Hematopoietic multipotent progenitor cell (in vitro differentiated cells): ENCODE results near the gene SEMA4C. TPM values are rescaled to one million over a fixed set of nuclear protein-coding genes. Genes with fewer than 3 reads are reported as not detected.

Source experiments
- DNase-seq, 3 donors: peaks; one replicate each; pipeline ENCODE4 v3.0.0-alpha.2; 2011 to 2015; ENCODE audit warnings: low read depth in 2 of 3, low spot score in 2 of 3
- total RNA-seq: library from RNA; depleted of rRNA; stranded (reverse); fragments of >200 nt; gene quantifications from one replicate; pipeline ENCODE4 v1.2.3, GENCODE V29; 2012

SEMA4C gene
- total RNA-seq, 1 donor = 26.1 TPM

GRCh38 chr2:96844405-96844808, 25.5 kb downstream of the SEMA4C start:
- DNase-seq = no peak

- DNase-seq = no peak
Observed at GRCh38 chr2:96843538-96844268, 26.2 kb downstream of the SEMA4C start, which contains the start of gene ANKRD23. ANKRD23 (minus strand) TSS chr2:96844021; CDS start chr2:96843992, 29 bp downstream.

DNA sequence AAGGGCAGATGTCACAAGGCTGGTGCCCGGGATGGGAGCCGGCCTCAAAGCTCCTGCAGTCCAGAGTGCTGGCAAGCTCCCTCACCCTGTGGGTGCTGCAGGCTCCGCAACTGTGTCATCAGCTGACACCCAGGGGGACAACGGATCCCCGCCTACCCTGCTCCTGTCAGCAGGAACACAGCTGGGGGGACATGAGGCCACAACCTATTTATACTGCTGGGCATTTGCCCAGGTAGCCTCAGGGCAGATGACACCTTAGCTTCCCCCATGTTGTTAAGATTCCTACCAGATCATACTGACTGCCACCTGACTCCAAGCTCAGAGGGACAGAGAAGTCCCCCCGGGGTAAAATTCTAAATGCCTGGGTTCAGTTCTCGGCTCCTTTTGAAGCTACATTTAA, 27.3 kb downstream of the SEMA4C start:
- no peak for DNase-seq

DNA sequence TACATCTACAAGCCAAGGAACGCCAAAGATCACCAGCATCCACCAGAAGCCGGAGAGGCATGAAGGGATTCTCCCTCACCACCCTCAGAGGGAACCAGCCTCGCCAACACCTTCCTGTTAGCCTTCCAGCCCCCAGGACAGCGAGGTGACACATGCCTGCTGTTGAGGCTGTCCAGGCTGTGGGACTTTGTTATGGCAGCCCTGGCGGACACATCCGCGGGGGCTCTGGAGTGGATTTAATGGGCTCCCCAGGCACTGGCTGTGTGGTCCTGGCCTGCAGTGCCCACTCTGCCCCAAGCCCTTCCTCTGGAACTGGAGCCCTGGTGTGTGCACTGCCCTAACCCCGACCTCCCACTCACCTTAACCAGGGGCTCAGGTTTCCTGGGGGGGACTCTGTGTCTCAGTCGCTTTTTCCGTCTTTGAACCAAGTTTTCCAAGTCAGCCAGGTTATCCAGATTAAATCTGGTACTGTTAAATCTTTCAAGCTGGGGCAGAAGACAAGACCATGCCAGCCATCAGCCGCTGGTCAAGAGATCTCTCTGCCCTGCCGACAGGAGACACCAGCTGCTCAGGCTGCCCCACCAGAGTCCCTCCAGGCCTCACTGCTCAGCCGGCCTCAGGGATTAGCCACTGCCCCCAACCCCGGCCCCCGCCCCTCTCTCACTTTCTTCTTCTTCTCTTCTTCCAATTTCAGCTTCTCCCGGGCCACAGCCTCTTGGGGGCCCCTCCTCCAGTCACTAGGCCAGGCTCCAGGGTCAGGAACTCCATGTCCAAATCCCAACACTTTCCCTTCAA, 28.0 kb downstream of the SEMA4C start:
- no peak for DNase-seq

DNA sequence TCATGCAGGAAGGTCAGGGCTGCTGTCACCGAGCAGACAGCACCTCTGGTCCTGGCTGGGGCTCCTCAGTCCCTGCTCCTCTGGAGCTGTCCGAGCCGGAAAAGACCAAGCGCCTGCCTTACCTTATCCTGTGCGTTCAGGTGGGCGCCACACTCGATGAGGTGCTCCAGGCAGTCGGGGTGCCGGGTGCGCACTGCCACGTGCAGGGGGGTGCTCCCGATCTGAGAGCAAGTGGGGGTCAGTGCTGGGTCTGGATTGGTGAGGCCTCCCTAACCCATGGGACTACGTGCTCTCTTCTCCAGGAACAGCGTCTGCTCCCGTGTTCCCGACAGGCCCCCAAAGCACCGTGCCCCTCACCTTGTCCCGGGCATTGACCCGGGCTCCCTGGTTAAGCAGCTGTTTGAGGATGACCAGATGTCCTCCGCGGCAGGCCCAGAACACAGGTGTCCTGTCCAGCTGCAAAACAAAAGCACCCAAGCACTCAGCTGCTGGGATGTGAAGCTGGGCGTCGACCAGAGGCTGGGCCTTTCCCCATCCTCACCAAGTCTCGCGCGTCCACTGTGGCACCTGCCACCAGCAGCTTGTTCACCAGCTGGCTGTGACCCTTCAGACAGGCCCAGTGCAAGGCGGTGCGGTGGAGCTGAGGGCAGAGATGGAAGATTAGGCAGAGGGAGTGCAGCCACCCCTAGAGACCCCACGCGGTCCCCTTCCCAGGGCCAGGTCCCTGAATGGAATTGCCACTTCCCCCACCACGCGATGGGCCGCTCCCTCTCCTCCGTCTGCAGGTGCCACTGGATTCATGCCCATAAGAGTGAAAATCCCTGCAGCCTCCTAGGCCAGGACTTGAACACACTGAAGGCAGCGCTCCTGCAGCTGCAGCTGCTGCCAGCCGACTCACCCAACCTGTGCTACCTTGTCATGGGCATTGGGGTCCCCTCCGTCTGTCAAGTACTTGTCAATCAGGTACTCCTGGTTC, 29.7 kb downstream of the SEMA4C start:
- DNase-seq = no peak

DNA sequence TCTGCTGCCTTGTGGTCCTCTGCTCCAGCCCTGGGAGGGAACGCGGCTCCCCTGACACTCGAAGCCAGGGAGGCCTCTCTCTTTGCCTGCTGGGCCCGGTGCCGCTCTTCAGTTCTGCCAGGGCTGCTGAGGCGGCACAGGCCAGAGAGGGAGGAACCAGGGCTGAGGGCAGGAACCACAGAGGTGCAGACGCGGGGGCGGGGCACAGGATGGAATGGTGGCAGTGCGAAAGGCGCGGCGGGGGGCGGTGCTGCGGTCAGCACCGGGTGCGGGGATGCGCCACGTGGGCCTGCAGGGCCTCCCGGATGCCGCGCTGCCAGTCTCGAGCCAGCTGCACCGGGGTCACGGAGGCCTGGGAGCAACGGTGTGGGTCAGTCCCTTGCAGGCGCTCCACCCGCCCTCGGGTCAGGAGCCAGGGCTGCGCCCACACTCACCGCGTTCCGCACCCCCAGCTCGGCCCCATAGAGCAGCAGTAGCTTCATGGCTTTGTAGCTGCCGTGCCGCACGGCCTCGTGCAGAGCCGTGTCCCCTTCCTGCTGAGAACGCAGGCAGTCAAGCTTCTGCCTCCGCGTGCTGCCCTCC, 30.5 kb downstream of the SEMA4C start:
- peak; percentile 52 to 85 (median 80) for DNase-seq

DNA sequence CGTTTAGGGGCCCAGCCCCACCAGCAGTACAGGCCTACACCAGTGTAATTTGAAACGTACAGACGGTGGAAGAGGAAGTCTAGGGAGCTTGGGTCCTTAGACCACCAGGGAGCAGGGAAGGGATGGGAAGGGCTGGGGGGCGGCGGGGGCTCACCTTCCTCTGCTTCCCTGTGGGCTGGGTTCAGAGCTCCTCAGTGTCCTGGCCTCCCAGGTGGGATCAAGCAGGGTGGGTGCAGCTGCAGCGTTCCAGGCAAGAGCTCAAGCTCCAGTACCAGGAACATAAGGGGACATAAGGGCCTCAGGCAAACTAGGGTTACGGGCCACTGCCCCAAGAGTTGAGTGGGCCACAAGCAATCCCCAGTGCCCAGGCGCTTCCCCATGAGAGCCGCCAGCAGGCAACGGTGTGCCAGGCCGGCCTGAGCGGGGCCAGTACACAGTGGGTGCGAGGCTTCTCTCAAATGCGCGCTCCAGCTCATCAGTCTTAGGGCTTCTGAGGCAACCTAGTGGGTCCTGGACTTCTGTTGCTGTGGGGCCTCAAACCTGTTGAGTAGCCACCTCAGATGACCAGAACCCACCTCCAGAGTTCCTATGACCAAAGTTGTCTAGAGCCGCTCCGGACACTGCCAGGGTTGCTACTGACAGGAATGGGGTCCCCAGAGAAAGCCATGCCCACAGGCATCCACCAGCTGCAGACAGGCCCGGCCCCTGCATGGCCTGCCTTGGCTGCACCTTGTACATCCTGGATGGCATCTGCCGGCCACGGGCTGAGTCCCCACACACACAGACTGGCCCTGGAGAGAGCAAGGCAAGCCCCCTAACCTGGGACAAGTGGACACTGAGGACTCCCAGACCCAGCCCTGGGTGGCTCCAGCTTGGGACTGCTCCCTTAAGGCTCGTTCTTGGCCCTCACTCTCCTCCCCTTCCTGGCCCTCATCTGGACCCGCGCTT, 31.3 kb downstream of the SEMA4C start:
- DNase-seq = no peak

- no peak for DNase-seq
Observed at GRCh38 chr2:96837575-96837974, 32.3 kb downstream of the SEMA4C start.

DNA sequence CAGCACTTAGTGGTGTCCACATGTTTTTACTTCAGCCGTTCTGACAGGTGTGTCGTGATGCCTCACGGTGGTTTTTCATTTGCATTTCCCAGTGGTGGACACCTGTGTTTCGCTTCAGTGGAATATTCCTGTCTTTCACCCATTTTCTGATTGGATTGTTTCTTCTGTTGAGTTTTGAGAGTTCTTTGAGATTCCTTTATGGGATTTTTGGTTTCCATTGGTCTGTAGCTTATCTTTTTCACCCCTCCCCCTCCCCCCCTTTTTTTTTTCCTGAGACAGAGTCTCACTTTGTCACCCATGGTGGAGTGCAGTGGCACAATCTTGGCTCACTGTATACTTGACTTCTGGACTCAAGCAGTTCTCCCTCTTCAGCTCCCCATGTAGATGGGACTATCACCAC, 34.0 kb downstream of the SEMA4C start:
- no peak for DNase-seq

- no peak for DNase-seq
Observed at GRCh38 chr2:96832754-96833507, 36.9 kb downstream of the SEMA4C start.

DNA sequence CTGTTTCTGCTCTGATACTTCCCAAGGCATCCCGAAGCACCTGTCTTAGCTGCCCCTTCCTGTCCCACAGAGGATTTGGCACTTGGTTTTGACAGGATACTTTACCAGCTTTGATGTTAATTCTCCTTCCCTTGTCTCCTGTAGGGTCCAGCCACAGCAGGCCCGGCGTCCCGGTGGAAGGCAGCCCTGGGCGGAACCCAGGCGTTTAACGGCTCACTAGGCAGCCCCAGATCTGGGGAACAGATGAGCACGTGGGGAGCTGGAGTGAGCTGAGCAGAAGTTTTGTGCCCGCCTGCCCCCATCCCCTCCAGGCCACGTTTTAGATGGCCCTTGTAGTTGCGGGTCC, 37.5 kb downstream of the SEMA4C start:
- no peak for DNase-seq

GRCh38 chr2:96831679-96832078, 38.2 kb downstream of the SEMA4C start:
- DNase-seq = no peak

GRCh38 chr2:96830044-96830562, 39.8 kb downstream of the SEMA4C start:
- DNase-seq = no peak

DNA sequence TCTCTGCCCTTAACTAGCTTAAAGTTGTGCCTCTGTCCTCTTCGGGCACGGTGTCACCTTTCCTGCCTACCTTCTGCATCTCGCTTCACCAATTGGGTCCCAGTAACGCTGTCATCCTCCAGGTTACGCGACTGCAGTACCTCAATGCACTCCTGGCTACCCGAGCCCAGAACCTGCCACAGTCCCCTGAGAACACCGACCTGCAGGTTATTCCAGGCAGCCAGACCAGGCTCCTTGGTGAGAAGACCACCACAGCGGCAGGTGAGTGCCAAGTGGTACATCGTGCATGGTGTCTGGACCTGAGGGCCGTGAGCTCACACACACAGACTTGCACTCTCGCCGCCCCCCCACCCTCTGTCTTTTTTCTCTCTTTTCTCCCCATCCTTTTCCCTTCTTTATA, 41.0 kb downstream of the SEMA4C start:
- no peak for DNase-seq

DNA sequence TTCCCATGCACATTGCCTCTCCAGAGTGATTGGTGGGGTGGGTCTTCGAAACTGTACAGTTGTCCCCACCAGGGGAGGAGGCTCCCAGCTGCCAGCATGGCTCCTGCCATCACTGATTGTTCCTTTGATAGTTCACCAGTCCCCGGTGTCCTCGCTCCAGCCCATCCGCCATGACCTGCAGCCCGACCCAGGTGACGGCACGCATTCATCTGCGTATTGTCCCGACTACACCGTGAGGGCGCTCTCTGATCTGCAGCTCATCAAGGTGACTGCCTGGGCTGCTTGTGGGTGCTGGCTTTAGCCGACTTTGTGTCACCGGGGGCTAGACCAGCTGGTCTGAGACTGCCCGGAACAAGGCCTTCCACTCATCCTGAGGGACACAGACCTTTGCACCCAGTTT, 41.4 kb downstream of the SEMA4C start:
- DNase-seq = no peak

GRCh38 chr2:96826546-96827278, 43.2 kb downstream of the SEMA4C start:
- DNase-seq = no peak

DNA sequence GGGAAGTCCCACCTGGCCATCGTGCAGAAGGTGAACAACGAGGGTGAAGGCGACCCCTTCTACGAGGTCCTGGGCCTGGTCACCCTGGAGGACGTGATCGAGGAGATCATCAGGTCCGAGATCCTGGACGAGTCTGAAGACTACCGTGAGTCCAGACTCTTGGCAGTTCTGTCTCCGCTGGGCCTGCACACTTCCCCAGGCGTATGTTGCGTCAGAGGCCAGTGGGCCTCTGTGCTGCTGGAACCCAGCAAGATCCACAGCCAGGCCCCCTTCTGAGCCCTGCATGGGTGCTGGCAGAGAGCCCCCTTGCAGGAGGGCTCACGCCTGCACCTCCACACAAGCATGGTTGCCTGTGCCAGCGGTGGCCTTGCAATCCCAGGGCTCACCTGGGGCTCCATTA, 44.8 kb downstream of the SEMA4C start:
- DNase-seq = no peak
